GM12865 (cell line): ENCODE measurements around the gene PTPRM.

ENCODE experiments used
- DNase-seq: peaks from one replicate; pipeline ENCODE4 v3.0.0; 2010; ENCODE audit warnings: low read depth
- H3K4me3 ChIP-seq: 2 replicates; pipeline ENCODE4 v1.5.1; 2011; ENCODE audit warnings: mild to moderate bottlenecking, low read depth, low read length, control low read depth
- CTCF ChIP-seq: IDR thresholded peaks from 2 replicates; pipeline ENCODE4 v1.5.1; 2011; ENCODE audit warnings: low read length, control low read depth, low read depth, inconsistent platforms; ENCODE audit not compliant: insufficient read depth; ENCODE audit errors: missing control alignments

Gene PTPRM

DNA sequence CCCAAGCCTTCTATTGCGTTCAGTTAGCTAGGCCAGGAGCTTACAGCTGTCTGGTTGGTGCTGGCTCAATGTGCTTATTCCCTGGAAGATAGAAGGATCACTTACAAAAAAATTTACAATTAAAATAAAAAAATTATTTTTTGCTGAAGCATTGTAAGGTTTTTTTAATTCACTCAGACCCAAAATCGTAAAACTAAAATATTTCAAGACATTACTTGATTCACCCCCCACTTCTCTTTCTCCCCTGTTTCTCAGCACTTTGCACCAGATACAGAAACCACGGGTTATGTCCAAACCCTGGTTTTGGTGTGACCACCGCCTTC, 911 bp upstream of the PTPRM start:
- no peak overlapping the region for H3K4me3 ChIP-seq

DNA sequence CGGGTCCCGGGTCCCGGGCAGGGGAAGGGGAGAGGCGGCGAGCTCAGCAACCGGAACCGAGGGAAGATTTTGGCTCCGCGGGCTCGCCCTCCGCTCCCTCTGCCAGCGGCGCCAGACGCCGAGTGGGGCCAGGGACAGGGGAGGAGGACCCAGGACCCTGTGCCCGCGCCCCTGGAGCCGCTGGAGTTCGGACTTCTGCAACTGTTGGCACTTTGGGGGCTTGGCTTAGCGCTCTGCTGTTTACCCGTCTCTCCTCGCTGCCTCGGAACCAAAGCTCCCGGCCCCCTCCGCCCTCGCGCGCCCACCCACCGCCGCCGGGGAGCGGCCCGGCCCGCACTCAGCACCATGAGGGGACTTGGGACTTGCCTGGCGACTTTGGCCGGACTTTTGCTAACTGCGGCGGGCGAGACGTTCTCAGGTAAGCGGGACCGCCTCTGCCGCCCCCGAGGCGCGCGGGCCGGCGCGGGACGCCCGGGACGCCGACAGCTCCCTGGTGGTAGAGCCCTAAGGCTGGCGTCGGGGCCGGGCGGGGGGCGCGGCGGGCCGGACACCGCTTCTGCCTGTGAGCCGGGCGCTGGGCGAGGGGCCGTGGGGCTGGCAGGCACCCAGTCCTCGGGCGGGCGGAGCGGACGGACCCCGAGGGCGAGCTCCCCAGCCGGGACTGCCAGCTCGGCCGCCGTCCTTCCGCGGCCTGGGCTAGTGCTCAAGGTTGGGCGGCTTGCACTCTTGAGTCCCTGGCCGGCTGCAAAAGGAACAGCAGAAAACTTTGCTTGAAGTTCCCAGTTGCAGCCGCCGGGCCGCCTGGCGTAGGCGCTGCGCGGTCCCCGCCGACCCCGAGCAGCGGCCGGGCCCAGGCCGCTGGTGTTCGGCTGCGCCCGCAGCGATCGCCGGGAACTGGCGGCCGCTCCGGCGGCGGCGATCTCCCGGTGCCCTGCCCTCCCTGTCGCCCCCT, 634 bp downstream of the PTPRM start:
- no peak for DNase-seq
- H3K4me3 ChIP-seq: no peak overlapping the region
- no peak for TF ChIP-seq CTCF

More for the DNA sequence above, 911 bp upstream of the PTPRM start:
- TF ChIP-seq CTCF: no peak
- DNase-seq: no peak

DNA sequence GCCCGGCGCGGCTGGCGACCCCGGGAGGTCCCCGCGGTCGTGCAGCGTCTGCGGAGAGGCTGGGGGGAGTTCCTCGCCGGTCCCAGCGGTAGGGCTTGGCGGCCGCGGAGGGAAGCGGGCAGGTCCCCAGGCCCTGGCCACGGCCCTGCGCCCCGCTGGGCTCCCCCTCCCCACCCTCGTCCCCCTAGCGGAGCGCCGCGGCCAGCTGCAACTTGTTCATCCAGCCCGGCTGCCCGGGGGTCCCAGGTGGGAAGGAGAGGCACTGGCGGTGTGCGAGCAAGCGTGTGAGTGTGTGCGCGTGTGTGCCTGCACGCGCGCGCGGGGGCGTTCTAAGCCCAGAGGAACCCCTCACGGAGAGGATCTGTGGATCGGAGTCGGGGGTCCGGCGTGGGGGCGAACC, 1.3 kb downstream of the PTPRM start:
- TF ChIP-seq CTCF: no peak
- no peak overlapping the region for H3K4me3 ChIP-seq
- no peak for DNase-seq

GRCh38 chr18:7571626-7572025, 4.5 kb downstream of the PTPRM start:
- no peak for DNase-seq
- H3K4me3 ChIP-seq: no peak overlapping the region
- no peak for TF ChIP-seq CTCF

DNA sequence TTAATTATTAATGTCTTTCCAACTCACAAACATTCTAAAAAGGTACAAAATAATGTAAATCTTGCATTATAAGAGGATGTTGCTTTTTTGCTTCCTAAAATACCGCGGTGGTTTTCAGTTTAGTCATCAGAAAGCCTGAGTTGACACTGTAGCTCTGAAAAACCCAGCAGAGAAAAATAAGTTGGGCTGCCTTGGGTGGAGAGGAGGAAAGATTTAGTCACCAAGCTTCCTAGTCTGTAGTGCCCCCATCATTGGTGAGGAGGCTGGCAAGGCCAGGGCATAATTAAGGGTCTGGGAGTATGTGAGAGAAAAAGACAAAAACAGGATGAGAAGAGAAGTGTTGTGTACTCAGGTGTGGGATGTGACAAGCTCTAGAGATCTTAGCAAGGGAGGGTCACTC, 5.7 kb downstream of the PTPRM start:
- peak; percentile 17 for DNase-seq
- no peak overlapping the region for H3K4me3 ChIP-seq
- no peak for TF ChIP-seq CTCF

GRCh38 chr18:7575465-7576028, 8.4 kb downstream of the PTPRM start:
- no peak for TF ChIP-seq CTCF
- DNase-seq: no peak
- H3K4me3 ChIP-seq: no peak overlapping the region
